Measurements from ENCODE around the gene FAF2.

Gene FAF2

GRCh38 chr5:176529116-176529740 is 81.0 kb downstream of the FAF2 start:
- in situ Hi-C loops (cut with MboI; ENCODE audit: low sequenced_read_pairs), result no loop called here
- no peak overlapping the region for H3K4me3 ChIP-seq
- no peaks in the 10 kb centered on the region for H3K9me3 ChIP-seq
- DNase-seq (ENCODE audit: low spot score in 2 of 2), result no peak
- peaks cover 35% of the 10 kb centered on the region for H3K36me3 ChIP-seq (replicated peaks)
- peaks cover 4% of the 10 kb centered on the region; the same call in 1 of the 2 replicates for H3K4me1 ChIP-seq
- no peaks in the 10 kb centered on the region for H3K27me3 ChIP-seq (ENCODE audit: low read depth)

GRCh38 chr5:176529741-176530141 is 81.6 kb downstream of the FAF2 start:
- Histone ChIP-seq H3K27me3 (ENCODE audit: low read depth) (no peaks in the 10 kb centered on the region), H3K9me3 (no peaks in the 10 kb centered on the region), H3K4me1 (peaks cover 6% of the 10 kb centered on the region; the same call in 1 of the 2 replicates), H3K36me3 (replicated peaks) (peaks cover 37% of the 10 kb centered on the region), H3K4me3 (no peak overlapping the region)
- no peak for DNase-seq (ENCODE audit: low spot score in 2 of 2)
- in situ Hi-C loops (cut with MboI; ENCODE audit: low sequenced_read_pairs), result no loop called here

DNA sequence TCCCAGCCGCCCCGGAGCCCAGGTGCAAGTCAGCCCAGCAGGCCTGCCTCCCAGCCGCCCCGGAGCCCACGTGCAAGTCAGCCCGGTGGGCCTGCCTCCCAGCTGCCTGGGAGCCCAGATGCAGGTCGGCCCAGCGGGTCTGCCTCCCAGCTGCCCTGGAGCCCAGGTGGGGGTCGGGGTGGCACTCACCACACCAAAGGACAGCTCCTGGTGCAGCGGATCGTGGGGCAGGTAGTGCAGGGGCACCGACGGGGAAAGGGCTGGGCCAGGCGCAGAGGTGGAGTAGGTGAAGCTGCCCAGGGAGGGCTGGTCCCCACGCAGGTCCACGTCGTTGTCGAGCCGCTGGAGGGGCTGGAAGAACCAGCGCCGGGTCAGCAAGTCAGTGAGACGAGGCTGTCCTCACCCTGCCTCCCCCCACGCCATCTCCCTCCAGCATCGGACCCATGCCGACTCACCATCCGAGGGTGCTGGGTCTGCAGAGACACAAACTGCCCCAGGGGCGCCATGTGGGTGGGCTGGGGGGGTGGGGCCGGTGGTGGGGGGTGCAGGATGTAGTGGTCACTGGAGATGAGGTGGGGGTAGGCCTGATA is 82.3 kb downstream of the FAF2 start:
- Histone ChIP-seq H3K9me3 (no peaks in the 10 kb centered on the region), H3K4me1 (peaks cover 13% of the 10 kb centered on the region; the same call in 1 of the 2 replicates), H3K27me3 (ENCODE audit: low read depth) (no peaks in the 10 kb centered on the region), H3K36me3 (replicated peaks) (peaks cover 42% of the 10 kb centered on the region), H3K4me3 (no peak overlapping the region)
- no peak for DNase-seq (ENCODE audit: low spot score in 2 of 2)
- in situ Hi-C loops (cut with MboI; ENCODE audit: low sequenced_read_pairs), result no loop called here

- Histone ChIP-seq H3K27me3 (ENCODE audit: low read depth) (no peaks in the 10 kb centered on the region), H3K4me3 (no peak overlapping the region), H3K9me3 (no peaks in the 10 kb centered on the region), H3K4me1 (peaks cover 14% of the 10 kb centered on the region; the same call in 1 of the 2 replicates), H3K36me3 (replicated peaks) (peaks cover 42% of the 10 kb centered on the region)
- in situ Hi-C loops (cut with MboI; ENCODE audit: low sequenced_read_pairs), result no loop called here
- no peak for DNase-seq (ENCODE audit: low spot score in 2 of 2)
These were observed 83.1 kb downstream of the FAF2 start for GRCh38 chr5:176530983-176531901.

- H3K4me1 ChIP-seq, result peaks cover 14% of the 10 kb centered on the region; the same call in 1 of the 2 replicates
- H3K36me3 ChIP-seq (replicated peaks), result peaks cover 42% of the 10 kb centered on the region
- in situ Hi-C loops (cut with MboI; ENCODE audit: low sequenced_read_pairs), result no loop called here
- DNase-seq (ENCODE audit: low spot score in 2 of 2), result no peak
- H3K4me3 ChIP-seq, result no peak overlapping the region
- no peaks in the 10 kb centered on the region for H3K27me3 ChIP-seq (ENCODE audit: low read depth)
- H3K9me3 ChIP-seq, result no peaks in the 10 kb centered on the region
These were observed 83.8 kb downstream of the FAF2 start for GRCh38 chr5:176531902-176532493.

DNA sequence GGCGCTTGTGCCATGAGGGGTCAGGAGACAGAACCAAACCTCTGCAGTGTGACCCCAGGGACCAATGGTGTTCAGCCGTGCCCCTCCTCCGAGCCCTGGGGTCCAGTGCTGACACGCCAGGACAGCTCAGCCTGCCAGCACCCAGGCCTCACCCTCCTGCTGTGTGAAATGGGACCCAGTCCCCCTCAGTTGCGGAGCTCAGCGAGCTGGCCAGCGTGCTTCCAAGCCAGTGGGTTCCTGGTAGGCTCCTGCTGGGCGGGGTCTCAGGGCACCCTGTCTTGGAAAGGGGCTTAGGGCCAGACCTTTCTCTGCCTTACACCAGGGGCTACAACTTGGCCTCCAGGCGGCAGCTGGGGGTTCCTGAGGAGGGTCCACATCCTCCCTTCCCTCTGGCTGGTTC is 84.6 kb downstream of the FAF2 start:
- Histone ChIP-seq H3K9me3 (no peaks in the 10 kb centered on the region), H3K27me3 (ENCODE audit: low read depth) (no peaks in the 10 kb centered on the region), H3K4me1 (peaks cover 14% of the 10 kb centered on the region; the same call in 1 of the 2 replicates), H3K36me3 (replicated peaks) (peaks cover 38% of the 10 kb centered on the region), H3K4me3 (no peak overlapping the region)
- no peak for DNase-seq (ENCODE audit: low spot score in 2 of 2)
- in situ Hi-C loops (cut with MboI; ENCODE audit: low sequenced_read_pairs), result no loop called here

- no peaks in the 10 kb centered on the region for H3K27me3 ChIP-seq (ENCODE audit: low read depth)
- in situ Hi-C loops (cut with MboI; ENCODE audit: low sequenced_read_pairs), result no loop called here
- no peak for DNase-seq (ENCODE audit: low spot score in 2 of 2)
- H3K4me3 ChIP-seq, result no peak overlapping the region
- peaks cover 18% of the 10 kb centered on the region for H3K4me1 ChIP-seq
- no peaks in the 10 kb centered on the region for H3K9me3 ChIP-seq
- peaks cover 34% of the 10 kb centered on the region for H3K36me3 ChIP-seq (replicated peaks)
These were observed 85.2 kb downstream of the FAF2 start for GRCh38 chr5:176533390-176533789.

DNA sequence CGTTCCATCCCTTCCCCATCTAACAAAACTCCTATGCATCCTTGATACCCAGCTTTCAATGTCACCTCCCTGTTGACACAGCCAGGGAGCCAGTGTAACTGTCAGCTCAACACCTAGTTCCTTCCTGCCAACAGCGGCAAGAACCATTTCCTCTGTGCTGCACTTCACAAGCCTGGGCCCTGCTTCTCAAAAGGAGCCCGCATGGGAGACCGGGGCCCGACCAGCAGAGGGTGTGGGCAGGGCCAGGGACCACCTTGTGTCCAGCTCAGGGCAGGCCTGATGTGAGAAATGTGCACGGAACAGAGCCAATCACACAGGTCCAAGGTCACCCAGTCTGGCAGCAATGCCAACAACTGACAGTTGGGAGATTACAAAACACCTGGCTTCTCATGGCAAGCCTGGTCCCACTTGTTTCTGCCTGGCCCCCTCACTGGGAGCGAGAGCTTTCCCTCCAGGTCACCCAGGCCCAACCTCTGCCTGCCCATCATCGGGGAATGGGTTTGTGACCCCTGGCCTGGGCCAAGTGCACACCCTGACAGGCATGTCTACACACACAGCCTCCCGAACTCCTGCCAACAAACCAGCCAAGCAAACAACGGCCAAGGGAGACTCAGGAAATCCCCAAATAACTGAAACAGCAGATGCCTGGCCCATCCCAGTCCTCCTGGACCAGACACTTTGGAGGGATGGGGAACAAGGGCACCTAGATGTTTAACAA is 85.9 kb downstream of the FAF2 start:
- peaks cover 28% of the 10 kb centered on the region for H3K36me3 ChIP-seq (replicated peaks)

GRCh38 chr5:176534640-176535039 is 86.5 kb downstream of the FAF2 start:
- Histone ChIP-seq H3K36me3 (replicated peaks) (peaks cover 22% of the 10 kb centered on the region), H3K4me1 (peaks cover 22% of the 10 kb centered on the region), H3K4me3 (peak overlapping the region; percentile 73; the same call in 1 of the 2 replicates), H3K27me3 (ENCODE audit: low read depth) (no peaks in the 10 kb centered on the region), H3K9me3 (no peaks in the 10 kb centered on the region)
- DNase-seq (ENCODE audit: low spot score in 2 of 2), result no peak
- in situ Hi-C loops (cut with MboI; ENCODE audit: low sequenced_read_pairs), result no loop called here

More for the DNA sequence above, 85.9 kb downstream of the FAF2 start:
- in situ Hi-C loops (cut with MboI; ENCODE audit: low sequenced_read_pairs), result no loop called here
- Histone ChIP-seq H3K27me3 (ENCODE audit: low read depth) (no peaks in the 10 kb centered on the region), H3K9me3 (no peaks in the 10 kb centered on the region), H3K4me1 (peaks cover 22% of the 10 kb centered on the region), H3K4me3 (no peak overlapping the region)
- DNase-seq (ENCODE audit: low spot score in 2 of 2), result no peak

GRCh38 chr5:176535101-176535663 is 87.0 kb downstream of the FAF2 start:
- in situ Hi-C loops (cut with MboI; ENCODE audit: low sequenced_read_pairs), result no loop called here
- peaks cover 20% of the 10 kb centered on the region for H3K36me3 ChIP-seq (replicated peaks)
- DNase-seq (ENCODE audit: low spot score in 2 of 2), result no peak
- no peaks in the 10 kb centered on the region for H3K9me3 ChIP-seq
- peaks cover 22% of the 10 kb centered on the region for H3K4me1 ChIP-seq
- peak overlapping the region; percentile 73 for H3K4me3 ChIP-seq
- H3K27me3 ChIP-seq (ENCODE audit: low read depth), result no peaks in the 10 kb centered on the region

GRCh38 chr5:176535664-176536131 is 87.5 kb downstream of the FAF2 start:
- in situ Hi-C loops (cut with MboI; ENCODE audit: low sequenced_read_pairs), result no loop called here
- Histone ChIP-seq H3K36me3 (replicated peaks) (peaks cover 20% of the 10 kb centered on the region), H3K4me1 (peaks cover 22% of the 10 kb centered on the region), H3K9me3 (no peaks in the 10 kb centered on the region), H3K4me3 (peak overlapping the region; percentile 73), H3K27me3 (ENCODE audit: low read depth) (no peaks in the 10 kb centered on the region)
- DNase-seq (ENCODE audit: low spot score in 2 of 2), result peak in 1 of 2 experiments; percentile 50

GRCh38 chr5:176536132-176536901 is 88.1 kb downstream of the FAF2 start:
- Histone ChIP-seq H3K9me3 (no peaks in the 10 kb centered on the region), H3K4me1 (peaks cover 27% of the 10 kb centered on the region), H3K4me3 (peak overlapping the region; percentile 73), H3K27me3 (ENCODE audit: low read depth) (no peaks in the 10 kb centered on the region), H3K36me3 (replicated peaks) (peaks cover 15% of the 10 kb centered on the region)
- DNase-seq (ENCODE audit: low spot score in 2 of 2), result peak; percentile 88 to 91
- in situ Hi-C loops (cut with MboI; ENCODE audit: low sequenced_read_pairs), result no loop called here
